Neural cell (in vitro differentiated cells): ENCODE data around the gene SMARCB1.

Experiments
- EP300 ChIP-seq: fragments of 450-650 bp; conservative IDR thresholded peaks from 2 replicates; pipeline ENCODE4 v1.6.1; 2014; ENCODE audit warnings: antibody characterized with exemption, mild to moderate bottlenecking, moderate library complexity; ENCODE audit not compliant: poor library complexity, severe bottlenecking
- SMC3 ChIP-seq: fragments of 450-650 bp; conservative IDR thresholded peaks from 2 replicates; pipeline ENCODE4 v1.6.1; 2014; ENCODE audit warnings: antibody characterized with exemption, mild to moderate bottlenecking, moderate library complexity; ENCODE audit not compliant: poor library complexity
- TF ChIP-seq, protein P1 (sequence below): fragments of 450-650 bp; IDR thresholded peaks from 2 replicates; pipeline ENCODE4 v1.5.1; 2014; ENCODE audit warnings: antibody characterized with exemption, mild to moderate bottlenecking, moderate library complexity; ENCODE audit not compliant: poor library complexity, severe bottlenecking

GRCh38 chr22:23752090-23752691, 34.6 kb upstream of the SMARCB1 start:
- TF ChIP-seq, protein P1, sequence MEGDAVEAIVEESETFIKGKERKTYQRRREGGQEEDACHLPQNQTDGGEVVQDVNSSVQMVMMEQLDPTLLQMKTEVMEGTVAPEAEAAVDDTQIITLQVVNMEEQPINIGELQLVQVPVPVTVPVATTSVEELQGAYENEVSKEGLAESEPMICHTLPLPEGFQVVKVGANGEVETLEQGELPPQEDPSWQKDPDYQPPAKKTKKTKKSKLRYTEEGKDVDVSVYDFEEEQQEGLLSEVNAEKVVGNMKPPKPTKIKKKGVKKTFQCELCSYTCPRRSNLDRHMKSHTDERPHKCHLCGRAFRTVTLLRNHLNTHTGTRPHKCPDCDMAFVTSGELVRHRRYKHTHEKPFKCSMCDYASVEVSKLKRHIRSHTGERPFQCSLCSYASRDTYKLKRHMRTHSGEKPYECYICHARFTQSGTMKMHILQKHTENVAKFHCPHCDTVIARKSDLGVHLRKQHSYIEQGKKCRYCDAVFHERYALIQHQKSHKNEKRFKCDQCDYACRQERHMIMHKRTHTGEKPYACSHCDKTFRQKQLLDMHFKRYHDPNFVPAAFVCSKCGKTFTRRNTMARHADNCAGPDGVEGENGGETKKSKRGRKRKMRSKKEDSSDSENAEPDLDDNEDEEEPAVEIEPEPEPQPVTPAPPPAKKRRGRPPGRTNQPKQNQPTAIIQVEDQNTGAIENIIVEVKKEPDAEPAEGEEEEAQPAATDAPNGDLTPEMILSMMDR: no peak
- TF ChIP-seq EP300 (no peak), SMC3 (no peak)
